Stomach (tissue), 9 donors: ENCODE data around the gene UMPS. TPM values are rescaled to one million over a fixed set of nuclear protein-coding genes. Genes with fewer than 3 reads are reported as not detected.

Experiments used
- DNase-seq, 2 donors: peaks; one replicate each; pipeline versions ENCODE4 v3.0.0 to v3.0.0-alpha.2; 2013 to 2019
- H3K27ac ChIP-seq, 5 donors: fragments of 200-600 bp in 4 of 5; sonication (generic) in 4 of 5; one replicate each; pipeline ENCODE4 v1.5.1; 2013 to 2019; ENCODE audit warnings: mild to moderate bottlenecking in 1 of 5, moderate library complexity in 1 of 5
- H3K27me3 ChIP-seq, 3 donors: fragments of 200-600 bp; sonication (generic); one replicate each; pipeline ENCODE4 v1.5.1; 2017 to 2019; ENCODE audit warnings: mixed run types in 1 of 3
- H3K36me3 ChIP-seq, 4 donors: fragments of 200-600 bp; sonication (generic); 1 replicate in 3 of 4; 2 replicates in 1 of 4; pipeline ENCODE4 v1.5.1; 2016 to 2019
- H3K4me1 ChIP-seq, 4 donors: fragments of 200-600 bp; sonication (generic); one replicate each; pipeline ENCODE4 v1.5.1; 2016 to 2019
- H3K4me3 ChIP-seq, 4 donors: fragments of 200-600 bp; sonication (generic) in 3 of 4; one replicate each; pipeline ENCODE4 v1.5.1; 2016 to 2019; ENCODE audit warnings: mild to moderate bottlenecking in 1 of 4
- H3K9me3 ChIP-seq, 4 donors: fragments of 200-600 bp; sonication (generic); one replicate each; pipeline ENCODE4 v1.5.1; 2016 to 2019
- CTCF ChIP-seq, 7 experiments: fragments of 450-650 bp in 4 of 7; fragments of 200-600 bp in 3 of 7; sonication (generic) in 3 of 7; IDR thresholded peaks; one replicate each; pipeline ENCODE4 v1.5.1; 2016 to 2019; ENCODE audit warnings: antibody characterized with exemption in 7 of 7, control low read depth in 2 of 7, mild to moderate bottlenecking in 1 of 7
- EP300 ChIP-seq: sonication (generic); formaldehyde crosslinking; IDR thresholded peaks from one replicate; pipeline ENCODE4 v1.6.1; 2017; ENCODE audit warnings: antibody characterized with exemption
- POLR2A ChIP-seq, 4 donors: fragments of 450-650 bp; IDR thresholded peaks; one replicate each; pipeline ENCODE4 v1.6.1; 2016; ENCODE audit warnings: antibody characterized with exemption in 4 of 4, control low read depth in 2 of 4, mild to moderate bottlenecking in 1 of 4, moderate library complexity in 1 of 4
- POLR2AphosphoS5 ChIP-seq, 3 donors: sonication (generic); formaldehyde crosslinking; IDR thresholded peaks; one replicate each; pipeline ENCODE4 v1.6.1; 2016; ENCODE audit warnings: antibody characterized with exemption in 3 of 3
- WGBS, 5 donors: extraction: QIAGEN DNeasy Blood & Tissue Kit in 3 of 5; methylation state at CpG; one replicate each; pipeline versions ENCODE4 v1.1.5 to v1.1.7; 2013 to 2018; 5-methylcytosine and 5-hydroxymethylcytosine counted together
- intact Hi-C: fragments of 100-400 bp; cut with DNase I; formaldehyde crosslinking; loops from one replicate; pipeline ENCODE4 v1.15.1; 2023; ENCODE audit warnings: low total_unique reads
- polyA plus RNA-seq, 3 donors: library from polyadenylated mRNA; stranded (reverse); fragments of 200-250 nt; gene quantifications; one replicate each; pipeline ENCODE4 v1.2.3, GENCODE V29; 2013
- total RNA-seq, 5 donors: library from RNA; depleted of rRNA; stranded (reverse); fragments of >200 nt; gene quantifications; one replicate each; pipeline versions ENCODE4 v1.1.0 to v1.2.3, GENCODE V29; 2014 to 2016
- donor health status: healthy with polysubstance abuse.
- donor health status: Bipolar disorder and iron deficiency.
- donor health status: healthy.

UMPS gene
- total and polyA plus RNA-seq, 8 donors: 1.8 to 48.3 (median 20.6) TPM

- Histone ChIP-seq H3K36me3 (peaks cover 3 to 18% (median 13%) of the 10 kb centered on the region in 4 donors), H3K4me3 (no peak overlapping the region), H3K27me3 (no peaks in the 10 kb centered on the region), H3K4me1 (peaks cover 0 to 25% (median 15%) of the 10 kb centered on the region in 4 donors), H3K9me3 (peaks cover 0 to 3% (median 0%) of the 10 kb centered on the region in 4 donors), H3K27ac (peak overlapping the region in 4 of 5 donors; percentile 9 to 31 (median 24))
- WGBS, 5 donors: 33 to 61% (median 54%) methylated on average over 7 of the region's 7 CpGs
- intact Hi-C loops: no loop called here
- TF ChIP-seq CTCF (IDR thresholded peaks at IDR 0.05) (no peak), POLR2A (IDR thresholded peaks at IDR 0.05) (no peak), EP300 (no peak), POLR2AphosphoS5 (IDR thresholded peaks at IDR 0.05) (no peak)
- DNase-seq: peak in 1 of 2 donors; percentile 50
Observed at GRCh38 chr3:124684459-124684858, 45.8 kb upstream of the UMPS start.

- TF ChIP-seq CTCF (IDR thresholded peaks at IDR 0.05): no peak
- no peak for TF ChIP-seq POLR2A (IDR thresholded peaks at IDR 0.05)
- TF ChIP-seq POLR2AphosphoS5 (IDR thresholded peaks at IDR 0.05): no peak
- no peak for TF ChIP-seq EP300
- peaks cover 3 to 12% (median 7%) of the 10 kb centered on the region in 4 donors for H3K36me3 ChIP-seq
- peak in 1 of 2 donors; percentile 30 for DNase-seq
- H3K4me1 ChIP-seq: peaks cover 0 to 25% (median 15%) of the 10 kb centered on the region in 4 donors
- 33 to 60% (median 46%) methylated on average over 5 of the region's 5 CpGs for WGBS, 5 donors
- no peak overlapping the region for H3K4me3 ChIP-seq
- no peaks in the 10 kb centered on the region for H3K27me3 ChIP-seq
- peaks cover 0 to 3% (median 0%) of the 10 kb centered on the region in 4 donors for H3K9me3 ChIP-seq
- peak overlapping the region in 2 of 5 donors; percentile 25 to 31 for H3K27ac ChIP-seq
- intact Hi-C loops: loop anchor here (5.0 kb wide), 1 partner anchor 118 kb away; no protein-coding TSS in a partner anchor
Observed at GRCh38 chr3:124685067-124685466, 45.2 kb upstream of the UMPS start.

- Histone ChIP-seq H3K4me1 (peaks cover 0 to 25% (median 15%) of the 10 kb centered on the region in 4 donors), H3K4me3 (no peak overlapping the region), H3K27ac (no peak overlapping the region), H3K27me3 (no peaks in the 10 kb centered on the region), H3K9me3 (peaks cover 0 to 3% (median 0%) of the 10 kb centered on the region in 4 donors), H3K36me3 (peaks cover under 1 to 8% (median 4%) of the 10 kb centered on the region in 4 donors)
- intact Hi-C loops: loop anchor here (5.0 kb wide), 1 partner anchor 118 kb away; no protein-coding TSS in a partner anchor
- DNase-seq: peak in 1 of 2 donors; percentile 30
- WGBS, 5 donors: 51 to 80% (median 63%) methylated on average over 7 of the region's 7 CpGs
- TF ChIP-seq POLR2AphosphoS5 (IDR thresholded peaks at IDR 0.05): no peak
- TF ChIP-seq CTCF (IDR thresholded peaks at IDR 0.05): no peak
- no peak for TF ChIP-seq POLR2A (IDR thresholded peaks at IDR 0.05)
- TF ChIP-seq EP300: no peak
Observed at GRCh38 chr3:124685481-124685880, 44.8 kb upstream of the UMPS start.

GRCh38 chr3:124686028-124686670 lies 44.1 kb upstream of the UMPS start:
- intact Hi-C loops: loop anchor here (5.0 kb wide), 1 partner anchor 119 kb away; no protein-coding TSS in a partner anchor
- whole genome bisulfite sequencing, 5 donors: 74 to 93% (median 91%) methylated on average over 3 of the region's 3 CpGs
- TF ChIP-seq EP300 (no peak), POLR2AphosphoS5 (IDR thresholded peaks at IDR 0.05) (no peak), POLR2A (IDR thresholded peaks at IDR 0.05) (no peak), CTCF (IDR thresholded peaks at IDR 0.05) (no peak)

More at GRCh38 chr3:124686028-124686670, 44.1 kb upstream of the UMPS start:
- H3K4me1 ChIP-seq: peaks cover 0 to 25% (median 15%) of the 10 kb centered on the region in 4 donors
- H3K36me3 ChIP-seq: peaks cover 0 to 3% (median 1%) of the 10 kb centered on the region in 4 donors
- H3K27ac ChIP-seq: no peak overlapping the region
- H3K27me3 ChIP-seq: no peaks in the 10 kb centered on the region
- peaks cover 0 to 3% (median 0%) of the 10 kb centered on the region in 4 donors for H3K9me3 ChIP-seq
- no peak for DNase-seq
- H3K4me3 ChIP-seq: no peak overlapping the region
